Mucosa of gallbladder (tissue), 1 donor: ENCODE data around the gene APLNR. TPM values are rescaled to one million over a fixed set of nuclear protein-coding genes. Genes with fewer than 3 reads are reported as not detected.

Experiments
- DNase-seq: peaks from one replicate; pipeline ENCODE4 v3.0.0-alpha.2; 2020; ENCODE audit warnings: low spot score
- total RNA-seq: library from RNA; stranded (reverse); gene quantifications from one replicate; pipeline ENCODE4 v1.2.1, GENCODE V29; 2021
- donor health status: DM: no; HTN: no; CAD: no.

Gene APLNR
- total RNA-seq, 1 donor from 2014 or later = 4.0 TPM

- no peak for DNase-seq
Measured at GRCh38 chr11:57219021-57219627, 17.9 kb downstream of the APLNR start.

GRCh38 chr11:57217053-57217452 is 20.0 kb downstream of the APLNR start:
- no peak for DNase-seq

DNA sequence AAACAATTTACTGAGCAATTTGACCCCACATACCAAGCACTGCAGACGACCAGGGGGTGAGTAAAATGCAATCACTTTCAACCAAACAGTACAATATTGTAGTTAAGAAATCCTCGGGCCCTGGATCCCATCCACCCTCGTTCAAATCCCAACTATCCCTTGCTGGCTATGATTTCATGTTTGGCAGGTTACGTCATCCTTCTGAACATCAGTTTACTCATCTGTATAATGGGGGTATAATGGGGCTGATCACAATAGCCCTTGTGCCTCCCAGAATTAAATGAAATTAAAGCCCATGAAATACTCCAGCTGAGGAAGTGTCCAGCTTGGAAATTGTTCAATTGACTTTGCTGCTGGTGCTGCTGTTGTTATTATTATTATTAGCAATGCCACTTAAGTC is 20.6 kb downstream of the APLNR start:
- DNase-seq = no peak

DNA sequence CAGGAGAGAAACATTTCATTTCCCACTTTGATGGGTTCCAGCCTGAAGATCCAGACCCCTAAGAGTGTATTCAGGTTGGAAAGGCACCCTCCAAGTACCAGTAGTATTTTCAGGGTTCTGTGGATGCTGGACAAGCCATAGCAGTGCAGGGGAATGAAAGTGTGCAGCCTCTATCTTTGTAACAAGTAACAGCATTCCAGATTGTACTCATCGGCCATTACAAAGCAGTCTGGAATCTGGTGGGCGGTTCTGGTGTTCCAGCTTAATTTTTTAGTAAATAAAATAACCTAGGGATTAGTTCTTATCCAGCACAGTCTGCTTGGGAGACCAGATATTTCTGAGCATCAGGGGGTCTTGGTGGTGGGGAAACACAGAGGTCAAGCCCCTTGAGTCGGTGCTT is 22.6 kb downstream of the APLNR start:
- peak; percentile 35 for DNase-seq

DNA sequence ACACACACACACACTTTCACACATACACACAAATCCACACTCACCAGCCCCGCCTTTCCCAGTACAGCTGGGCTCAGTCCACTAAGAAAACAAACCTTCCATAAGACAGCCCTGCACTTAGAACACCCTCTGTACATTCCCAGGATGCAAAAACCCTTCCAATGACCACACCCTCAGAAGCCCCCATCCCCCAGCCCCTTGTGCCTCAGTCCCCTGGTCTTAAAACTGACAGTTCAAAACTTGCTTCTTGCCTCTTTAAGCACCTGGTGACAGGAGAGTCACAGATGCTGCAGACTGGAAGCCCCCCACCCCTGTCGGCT is 23.0 kb downstream of the APLNR start:
- no peak for DNase-seq

DNA sequence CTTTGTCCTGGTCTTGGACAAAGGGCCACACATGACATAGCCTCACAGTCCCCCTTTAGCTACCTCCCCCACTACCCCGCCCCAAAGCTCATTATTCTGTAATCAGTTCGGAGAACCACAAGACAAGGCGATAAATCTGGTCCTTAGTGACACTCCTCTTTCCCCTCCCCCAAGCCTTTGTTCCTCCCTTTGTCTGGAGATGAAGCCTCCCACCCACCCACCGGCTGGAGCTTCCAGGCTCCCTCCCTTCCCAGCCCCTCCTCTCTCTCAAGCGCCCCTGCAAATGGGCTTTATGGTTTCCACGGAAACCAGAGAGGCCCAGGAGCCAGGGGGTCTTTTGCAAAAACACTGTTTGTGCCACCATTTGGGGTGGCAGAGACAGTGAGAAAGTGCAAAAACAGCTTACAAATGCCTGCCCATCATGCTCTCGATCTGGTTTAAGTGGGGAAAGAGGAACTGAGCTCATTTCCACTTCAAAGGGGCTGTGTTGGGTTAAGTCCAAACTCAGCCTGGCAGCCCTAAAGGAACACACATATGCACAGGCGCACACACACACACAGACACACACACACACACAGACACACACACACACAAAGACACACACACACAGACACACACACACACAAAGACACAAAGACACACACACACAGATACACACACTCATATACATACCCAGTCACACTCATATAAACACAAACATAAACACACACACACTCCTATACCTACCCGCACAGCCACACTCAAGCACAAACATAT is 23.5 kb downstream of the APLNR start:
- DNase-seq = peak; percentile 17

GRCh38 chr11:57210781-57211180 is 26.3 kb downstream of the APLNR start:
- no peak for DNase-seq

GRCh38 chr11:57207168-57207567 is 29.9 kb downstream of the APLNR start:
- no peak for DNase-seq

DNA sequence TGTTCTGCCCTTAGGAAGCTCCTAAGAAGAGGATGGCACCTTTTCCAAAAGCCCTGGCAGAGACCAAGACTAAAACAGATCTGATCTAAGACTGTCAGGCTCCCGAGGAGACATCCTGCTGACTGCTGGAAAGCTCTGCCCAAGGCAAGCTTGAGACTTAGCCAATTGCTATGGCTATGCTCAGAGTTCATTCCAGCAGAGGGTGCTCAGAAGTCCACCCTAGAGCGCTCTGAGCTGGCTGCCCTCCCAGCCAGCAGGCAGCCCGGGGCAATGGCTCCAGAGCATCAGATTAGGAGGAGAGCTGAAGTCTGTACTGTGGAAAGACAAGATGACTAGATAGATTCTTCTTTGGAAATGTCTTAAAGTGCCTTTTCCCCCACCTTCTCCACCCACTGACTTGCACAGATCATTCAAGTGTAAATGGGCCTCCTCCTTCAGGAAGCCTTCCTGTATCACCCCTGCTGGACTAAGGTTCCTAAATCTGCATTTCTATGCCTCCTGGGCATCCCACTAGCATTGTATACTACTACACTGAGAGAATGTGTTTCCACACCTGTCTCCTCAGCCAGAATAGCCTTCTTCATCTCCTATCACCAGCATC is 31.9 kb downstream of the APLNR start:
- DNase-seq = peak; percentile 20

- no peak for DNase-seq
Measured at GRCh38 chr11:57203882-57204480, 33.1 kb downstream of the APLNR start.

- peak; percentile 72 for DNase-seq
Measured at GRCh38 chr11:57203359-57203758, 33.7 kb downstream of the APLNR start.

DNA sequence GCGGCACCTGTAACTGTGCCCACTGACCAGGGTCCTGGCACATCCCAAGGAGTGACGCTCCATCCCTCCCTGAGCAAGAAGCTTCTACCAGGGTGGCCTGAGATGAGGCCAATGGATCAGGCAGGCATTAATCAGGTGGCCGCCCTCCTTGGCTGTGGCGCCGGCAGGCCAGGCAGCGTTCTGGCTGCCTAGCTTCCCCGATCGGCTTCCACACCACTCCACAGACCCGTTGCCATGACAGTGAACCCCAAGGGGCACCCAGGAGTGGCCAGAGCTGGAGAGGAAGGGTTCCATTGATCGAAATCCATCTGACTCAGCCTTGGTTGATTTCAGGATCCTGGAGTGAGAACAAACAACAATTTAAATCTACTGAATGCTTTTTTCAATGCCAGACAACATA is 34.8 kb downstream of the APLNR start:
- DNase-seq = no peak

DNA sequence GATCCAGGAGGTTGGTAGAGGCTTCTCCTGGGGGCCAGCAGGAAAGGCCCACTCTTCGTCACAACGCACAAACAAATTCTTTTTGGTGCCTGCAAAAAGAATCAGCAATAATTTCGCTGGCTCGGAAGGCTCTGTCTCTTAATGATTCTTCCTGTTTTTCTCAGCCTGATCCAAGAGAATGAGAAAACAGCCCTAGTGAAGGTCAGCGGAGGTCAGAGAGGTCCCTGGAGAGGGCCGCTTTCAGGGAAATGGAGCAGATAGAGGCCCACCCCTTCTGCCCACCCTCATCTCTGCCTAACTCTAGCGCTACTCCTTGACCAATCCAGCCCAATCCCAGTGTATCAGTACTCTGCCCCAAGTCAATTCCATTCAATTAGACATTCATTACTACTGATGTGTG is 36.1 kb downstream of the APLNR start:
- no peak for DNase-seq

GRCh38 chr11:57199330-57199729 is 37.7 kb downstream of the APLNR start:
- DNase-seq = no peak

GRCh38 chr11:57197762-57198161 is 39.3 kb downstream of the APLNR start:
- DNase-seq = no peak

DNA sequence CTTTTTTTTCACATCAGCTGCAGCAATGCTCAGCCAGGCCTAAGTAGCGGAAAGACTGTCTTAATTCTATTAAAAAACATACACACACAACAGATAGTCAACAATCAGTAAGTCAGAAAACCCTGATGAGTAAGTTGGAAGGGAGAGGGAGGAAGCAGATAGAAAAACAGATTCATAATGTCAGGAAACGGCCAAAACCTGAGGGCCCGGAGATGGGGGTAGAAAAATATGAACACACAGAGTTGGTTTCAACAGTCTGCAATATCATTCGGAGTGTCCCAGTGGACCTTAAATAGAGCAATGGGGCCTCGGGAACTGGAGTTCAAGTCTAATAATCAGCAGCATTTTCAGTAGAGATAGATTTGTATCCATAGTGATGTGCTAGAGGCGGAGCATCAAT is 40.5 kb downstream of the APLNR start:
- no peak for DNase-seq

DNA sequence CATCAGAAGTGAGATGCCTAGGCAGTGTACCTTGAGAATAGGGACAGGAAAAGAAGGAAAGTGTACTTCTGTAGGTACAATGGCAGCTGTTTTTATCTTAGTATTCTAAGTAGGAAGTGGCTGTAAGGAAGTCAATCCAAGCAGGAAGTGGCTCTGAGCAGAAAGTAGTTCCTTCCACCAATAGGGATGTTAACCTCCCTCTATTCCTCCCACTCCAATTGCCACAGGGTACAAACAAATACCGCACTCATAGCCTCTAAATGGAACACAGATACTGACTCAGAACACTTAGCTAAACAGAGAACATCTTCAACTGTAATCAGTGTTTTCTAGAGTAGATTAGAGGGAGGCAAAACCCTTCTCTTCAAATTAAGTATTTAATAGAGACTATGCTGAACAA is 44.7 kb downstream of the APLNR start:
- DNase-seq = no peak

DNA sequence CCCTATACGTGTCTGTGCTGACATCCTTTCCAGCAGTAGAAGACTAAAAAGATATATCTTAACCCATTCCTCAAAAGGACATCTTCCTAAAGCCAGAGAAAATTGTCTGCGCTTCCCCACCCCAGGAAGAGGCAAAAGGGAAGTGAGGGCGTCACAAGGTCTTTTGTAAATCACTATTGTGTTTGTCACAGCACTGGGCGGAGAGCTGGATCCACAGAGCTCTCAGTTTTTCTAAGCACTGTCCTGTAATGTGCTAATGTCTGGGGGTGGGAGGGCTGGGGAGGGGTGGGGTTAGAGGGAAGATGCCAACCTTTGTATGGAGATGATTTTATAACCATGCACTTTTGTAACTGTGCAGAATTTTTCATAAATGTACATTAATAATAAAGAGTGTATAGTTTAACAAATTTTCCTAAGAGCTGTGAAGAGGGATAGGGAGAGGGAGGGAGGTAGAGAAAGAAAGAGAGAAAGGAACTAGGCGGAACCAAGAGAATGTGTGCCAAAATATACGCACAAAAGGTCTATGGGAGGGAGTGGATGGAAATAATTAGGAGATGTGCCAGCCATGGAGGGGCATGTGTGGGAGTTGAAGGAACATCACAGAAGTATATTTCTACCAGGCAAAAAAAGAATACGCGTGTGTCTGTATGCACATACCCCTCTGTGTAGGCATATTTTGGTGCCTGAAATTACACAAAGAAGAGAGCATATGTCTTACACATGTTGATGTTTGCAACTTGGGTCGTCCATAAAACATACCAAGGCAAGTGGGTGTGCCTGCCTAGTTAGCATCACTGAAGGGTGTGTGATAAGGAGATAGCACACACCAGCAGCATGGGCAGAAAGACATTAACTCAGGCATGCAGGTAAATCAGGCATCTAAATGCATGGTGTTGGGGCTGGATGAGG is 45.5 kb downstream of the APLNR start:
- DNase-seq = no peak

GRCh38 chr11:57190548-57190947 is 46.5 kb downstream of the APLNR start:
- no peak for DNase-seq
